MCF 10A (cell line): Measurements from ENCODE around the gene GPSM3. TPM values are rescaled to one million over a fixed set of nuclear protein-coding genes. Genes with fewer than 3 reads are reported as not detected.
A peak's percentile ranks its signal among the peaks of the same experiment; 100 is the strongest.

ENCODE experiments used
- BruUV-seq: library from RNA; stranded (reverse); fragments of 400-500 nt; replicated peaks from 2 replicates; lab custom pipeline; 2021; lab: Mats Ljungman, UMichigan
- CTCF ChIA-PET: fragments of 300-600 bp; sonication (Branson Sonifier 250); formaldehyde crosslinking; extraction: SDS; loops from one replicate; lab custom pipeline; 2021; ENCODE audit warnings: antibody characterized with exemption, inconsistent platforms; lab: Yijun Ruan, JAX
- POLR2A ChIA-PET: fragments of 300-600, 350-650 bp; sonication (Branson Sonifier 250); formaldehyde crosslinking; extraction: SDS; loops from one replicate; lab custom pipeline; 2020; ENCODE audit warnings: antibody characterized with exemption, inconsistent platforms; lab: Yijun Ruan, JAX
- DNase-seq: peaks from one replicate; pipeline ENCODE4 v3.0.0-alpha.2; 2018; ENCODE audit not compliant: unreplicated experiment
- H3K27ac Mint-ChIP-seq: one replicate; pipeline ENCODE4 v1.8.0; 2022; ENCODE audit warnings: mild to moderate bottlenecking, low read depth, mixed read lengths; ENCODE audit not compliant: unreplicated experiment
- H3K27me3 Mint-ChIP-seq: one replicate; pipeline ENCODE4 v1.8.0; 2022; ENCODE audit warnings: mixed read lengths; ENCODE audit not compliant: insufficient read depth, unreplicated experiment
- H3K36me3 Mint-ChIP-seq: one replicate; pipeline ENCODE4 v1.8.0; 2022; ENCODE audit warnings: mild to moderate bottlenecking, moderate library complexity, mixed read lengths; ENCODE audit not compliant: insufficient read depth, unreplicated experiment
- H3K4me1 Mint-ChIP-seq: one replicate; pipeline ENCODE4 v1.8.0; 2022; ENCODE audit warnings: mixed read lengths; ENCODE audit not compliant: insufficient read depth, unreplicated experiment
- H3K4me3 Mint-ChIP-seq: one replicate; pipeline ENCODE4 v1.8.0; 2022; ENCODE audit warnings: mild to moderate bottlenecking, moderate library complexity, mixed read lengths; ENCODE audit not compliant: unreplicated experiment
- H3K9me3 Mint-ChIP-seq: one replicate; pipeline ENCODE4 v1.8.0; 2022; ENCODE audit warnings: mixed read lengths; ENCODE audit not compliant: unreplicated experiment
- CTCF ChIP-seq: fragments of 200-600 bp; IDR thresholded peaks from one replicate; pipeline ENCODE4 v1.8.0; 2022; ENCODE audit warnings: antibody characterized with exemption, mild to moderate bottlenecking; ENCODE audit not compliant: unreplicated experiment
- intact Hi-C: fragments of 100-400 bp; cut with micrococcal nuclease; formaldehyde crosslinking; loops from 2 replicates; pipeline ENCODE4 v1.14.1; 2022
- total RNA-seq: library from RNA; stranded (reverse); gene quantifications from 2 replicates; pipeline ENCODE4 v1.2.3, GENCODE V29; 2022

Gene GPSM3
- total RNA-seq, 1 experiment from 2014 or later = 0.84 TPM

GRCh38 chr6:32152769-32153563, 39.5 kb downstream of the GPSM3 start:
- H3K27me3 Mint-ChIP-seq = no peaks in the 10 kb centered on the region
- no peak overlapping the region for H3K27ac Mint-ChIP-seq
- ChIA-PET POLR2A (interaction anchor here (0.5 to 1.0 kb wide), 4 partner anchors 12 to 1274 kb away, joined by 3 to 9 read pairs (median 4); no protein-coding TSS in a partner anchor), CTCF (interaction anchor here (1.1 kb wide), 1 partner anchor 36 kb away, joined by 4 read pairs; no protein-coding TSS in a partner anchor)
- no peak for DNase-seq
- intact Hi-C loops = loop anchor here (10.0 kb wide), 1 partner anchor 178 kb away; the partner anchor contains the start of gene DXO
- H3K4me1 Mint-ChIP-seq = peaks cover 18% of the 10 kb centered on the region
- H3K4me3 Mint-ChIP-seq = peak overlapping the region; percentile 86
- H3K36me3 Mint-ChIP-seq = peaks cover 16% of the 10 kb centered on the region
- H3K9me3 Mint-ChIP-seq = no peaks in the 10 kb centered on the region
- no TSS peak for BruUV-seq
- TF ChIP-seq CTCF = no peak

DNA sequence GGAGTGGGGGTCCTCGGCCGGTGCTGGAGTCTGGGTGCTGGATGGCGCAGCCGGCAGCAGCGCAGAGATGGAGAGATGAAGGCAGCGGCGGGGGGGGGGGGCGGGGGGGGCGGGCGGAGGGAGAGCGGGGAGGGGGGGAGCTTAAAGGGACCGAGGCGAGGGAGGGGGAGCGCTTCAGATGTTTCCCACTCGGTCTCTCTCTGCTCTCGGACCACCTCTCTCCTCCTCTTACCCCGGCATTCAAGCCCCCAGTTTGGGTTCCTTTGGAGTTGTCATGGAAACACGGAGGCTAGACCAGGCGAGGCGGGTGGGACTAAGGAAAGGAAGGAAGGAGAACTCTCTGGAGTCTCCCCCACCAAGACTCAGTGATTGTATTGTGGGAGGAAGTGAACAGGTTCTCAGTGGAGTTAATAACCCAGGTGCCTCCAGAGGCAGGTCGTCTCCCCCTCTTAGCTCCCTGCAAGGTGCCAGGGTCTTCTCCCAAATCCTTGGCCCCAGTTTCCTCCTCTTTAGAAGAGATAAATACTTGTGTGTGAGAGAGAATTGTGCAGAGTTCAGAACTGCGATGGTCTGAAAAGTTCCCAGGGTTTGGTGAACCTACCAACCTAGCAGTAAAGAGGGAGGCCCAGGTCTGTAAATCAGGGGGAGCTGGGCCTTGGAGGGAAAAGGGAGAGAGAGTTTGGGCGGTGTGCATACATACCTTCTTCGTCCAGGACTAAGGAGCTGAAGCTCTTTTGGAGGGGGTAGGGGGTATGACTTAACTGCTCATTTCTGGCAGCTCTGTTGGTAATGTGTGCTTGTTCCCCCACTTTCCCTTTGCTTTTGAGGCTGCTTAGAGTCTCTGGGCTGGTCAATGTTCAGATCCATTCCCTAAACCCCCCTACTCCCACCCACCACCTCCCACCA, 40.3 kb downstream of the GPSM3 start, which contains the start of gene PRRT1:
PRRT1 (minus strand) TSS at position 77 of the 906 bp plus-strand sequence. CDS start 112 bp downstream, outside the sequence.
- Mint-ChIP-seq H3K4me3 (no peak within 1 kb of the TSS), H3K9me3 (no peaks in the 10 kb centered on the region), H3K4me1 (peaks cover 18% of the 10 kb centered on the region), H3K36me3 (peaks cover 10% of the 10 kb centered on the region), H3K27ac (no peak within 1 kb of the TSS), H3K27me3 (no peaks in the 10 kb centered on the region)
- ChIA-PET POLR2A (interaction anchor here (0.6 kb wide), 1 partner anchor 36 kb away, joined by 9 read pairs; no protein-coding TSS in a partner anchor), CTCF (interaction anchor here (0.6 to 1.1 kb wide), 2 partner anchors 9 to 35 kb away, joined by 3 to 4 read pairs; no protein-coding TSS in a partner anchor)
- DNase-seq = no peak
- intact Hi-C loops = loop anchor here (10.0 kb wide), 1 partner anchor 177 kb away; the partner anchor contains the start of gene DXO
- no peak for TF ChIP-seq CTCF
- no TSS peak for BruUV-seq

- peaks cover 10% of the 10 kb centered on the region for H3K36me3 Mint-ChIP-seq
- H3K27me3 Mint-ChIP-seq = no peaks in the 10 kb centered on the region
- no peak for DNase-seq
- H3K27ac Mint-ChIP-seq = no peak overlapping the region
- no peak for TF ChIP-seq CTCF
- ChIA-PET CTCF (interaction anchor here (0.6 kb wide), 1 partner anchor 8 kb away, joined by 3 read pairs; no protein-coding TSS in a partner anchor), POLR2A (no interaction called here)
- peaks cover 23% of the 10 kb centered on the region for H3K4me1 Mint-ChIP-seq
- intact Hi-C loops = loop anchor here (10.0 kb wide), 1 partner anchor 177 kb away; the partner anchor contains the start of gene DXO
- H3K4me3 Mint-ChIP-seq = no peak overlapping the region
- BruUV-seq = no TSS peak
- H3K9me3 Mint-ChIP-seq = no peaks in the 10 kb centered on the region
These were observed 41.1 kb downstream of the GPSM3 start for GRCh38 chr6:32151181-32151862.
